GM18502 (cell line): ENCODE data around the gene BCKDK.

Source experiments
- ATAC-seq: cut with Tn5 transposase; IDR thresholded peaks from one replicate; pipeline ENCODE4 v1.9.1; 2021; ENCODE audit warnings: mild to moderate bottlenecking; ENCODE audit not compliant: unreplicated experiment, poor library complexity

The BCKDK gene

DNA sequence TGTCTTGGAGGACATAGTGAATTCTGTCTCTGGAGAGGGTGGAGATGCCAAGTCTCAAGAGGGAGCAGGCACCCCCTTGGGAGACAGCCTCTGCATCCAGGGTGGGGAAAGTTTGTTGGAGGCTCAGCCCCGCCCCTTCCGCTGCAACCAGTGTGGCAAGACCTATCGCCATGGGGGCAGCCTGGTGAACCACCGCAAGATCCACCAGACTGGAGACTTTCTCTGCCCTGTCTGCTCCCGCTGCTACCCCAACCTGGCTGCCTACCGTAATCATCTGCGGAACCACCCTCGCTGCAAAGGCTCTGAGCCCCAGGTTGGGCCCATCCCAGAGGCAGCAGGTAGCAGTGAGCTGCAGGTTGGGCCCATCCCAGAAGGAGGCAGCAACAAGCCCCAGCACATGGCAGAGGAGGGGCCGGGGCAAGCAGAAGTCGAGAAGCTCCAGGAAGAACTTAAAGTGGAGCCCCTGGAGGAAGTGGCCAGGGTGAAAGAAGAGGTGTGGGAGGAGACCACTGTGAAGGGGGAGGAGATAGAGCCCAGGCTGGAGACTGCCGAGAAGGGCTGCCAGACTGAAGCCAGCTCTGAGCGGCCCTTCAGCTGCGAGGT is 28.7 kb upstream of the BCKDK start:
- no peak for ATAC-seq

DNA sequence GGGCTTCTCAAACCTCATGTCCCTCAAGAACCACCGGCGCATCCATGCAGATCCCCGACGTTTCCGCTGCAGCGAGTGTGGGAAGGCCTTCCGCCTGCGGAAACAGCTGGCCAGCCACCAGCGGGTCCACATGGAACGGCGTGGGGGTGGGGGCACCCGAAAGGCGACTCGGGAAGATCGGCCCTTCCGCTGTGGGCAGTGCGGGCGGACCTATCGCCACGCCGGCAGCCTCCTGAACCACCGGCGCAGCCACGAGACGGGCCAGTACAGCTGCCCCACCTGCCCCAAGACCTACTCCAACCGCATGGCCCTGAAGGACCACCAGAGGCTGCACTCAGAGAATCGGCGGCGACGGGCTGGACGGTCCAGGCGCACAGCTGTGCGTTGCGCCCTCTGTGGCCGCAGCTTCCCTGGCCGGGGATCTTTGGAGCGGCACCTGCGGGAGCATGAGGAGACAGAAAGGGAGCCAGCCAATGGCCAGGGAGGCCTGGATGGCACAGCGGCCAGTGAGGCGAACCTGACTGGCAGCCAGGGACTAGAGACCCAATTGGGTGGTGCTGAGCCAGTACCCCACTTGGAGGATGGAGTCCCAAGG is 28.1 kb upstream of the BCKDK start:
- ATAC-seq: no peak

DNA sequence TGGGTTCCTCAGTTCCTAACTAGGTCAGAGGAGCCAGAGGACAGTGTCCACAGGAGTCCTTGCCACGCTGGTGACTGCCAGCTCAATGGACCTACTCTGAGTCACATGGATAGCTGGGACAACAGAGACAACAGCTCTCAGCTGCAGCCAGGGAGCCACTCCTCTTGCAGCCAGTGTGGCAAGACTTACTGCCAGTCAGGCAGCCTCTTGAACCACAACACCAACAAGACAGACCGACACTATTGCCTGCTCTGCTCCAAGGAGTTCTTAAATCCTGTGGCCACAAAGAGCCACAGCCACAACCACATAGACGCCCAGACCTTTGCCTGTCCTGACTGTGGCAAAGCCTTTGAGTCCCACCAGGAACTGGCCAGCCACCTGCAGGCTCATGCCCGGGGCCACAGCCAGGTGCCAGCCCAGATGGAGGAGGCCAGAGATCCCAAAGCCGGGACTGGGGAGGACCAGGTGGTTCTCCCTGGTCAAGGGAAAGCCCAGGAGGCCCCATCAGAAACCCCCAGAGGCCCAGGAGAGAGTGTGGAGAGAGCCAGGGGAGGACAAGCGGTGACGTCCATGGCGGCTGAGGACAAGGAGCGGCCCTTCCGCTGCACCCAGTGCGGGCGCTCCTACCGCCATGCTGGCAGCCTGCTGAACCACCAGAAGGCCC is 27.3 kb upstream of the BCKDK start:
- no peak for ATAC-seq

DNA sequence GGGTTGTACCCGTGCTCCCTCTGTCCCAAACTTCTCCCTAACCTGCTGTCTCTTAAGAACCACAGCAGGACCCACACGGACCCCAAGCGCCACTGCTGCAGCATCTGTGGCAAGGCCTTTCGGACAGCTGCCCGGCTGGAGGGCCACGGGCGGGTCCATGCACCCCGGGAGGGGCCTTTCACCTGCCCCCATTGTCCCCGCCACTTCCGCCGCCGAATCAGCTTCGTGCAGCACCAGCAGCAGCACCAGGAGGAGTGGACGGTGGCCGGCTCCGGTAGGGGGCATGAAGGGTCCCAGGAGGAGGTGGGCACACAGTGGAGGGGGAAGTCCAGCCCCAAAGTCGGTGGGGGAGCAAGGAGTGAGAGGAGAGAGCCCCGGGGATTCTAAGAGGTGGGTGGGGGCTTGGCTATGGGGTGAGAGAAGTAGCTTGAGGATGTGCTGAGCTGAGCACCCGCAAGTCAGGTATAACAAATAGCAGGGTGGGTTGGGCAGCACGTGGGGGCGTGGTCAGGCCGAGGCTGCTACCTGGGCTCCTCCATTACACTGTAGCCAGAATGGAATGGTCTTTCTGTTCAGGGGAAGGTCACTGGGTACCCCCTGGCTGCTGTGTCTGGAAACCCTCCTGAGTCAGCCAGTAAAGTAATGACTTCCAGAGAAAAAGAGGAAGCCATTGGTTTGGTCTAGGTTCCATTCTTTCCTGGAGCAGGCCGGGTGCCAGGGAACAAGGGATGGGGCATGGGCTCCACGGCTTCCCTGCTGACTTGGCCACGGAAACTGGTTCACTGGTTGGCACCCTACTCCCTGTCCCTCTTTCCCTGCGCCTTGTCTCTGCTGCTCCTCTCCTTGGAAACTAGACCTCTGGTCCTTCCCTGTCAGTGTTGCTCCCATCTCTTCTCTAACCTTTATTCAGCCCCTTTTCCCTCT is 26.5 kb upstream of the BCKDK start:
- ATAC-seq: no peak

DNA sequence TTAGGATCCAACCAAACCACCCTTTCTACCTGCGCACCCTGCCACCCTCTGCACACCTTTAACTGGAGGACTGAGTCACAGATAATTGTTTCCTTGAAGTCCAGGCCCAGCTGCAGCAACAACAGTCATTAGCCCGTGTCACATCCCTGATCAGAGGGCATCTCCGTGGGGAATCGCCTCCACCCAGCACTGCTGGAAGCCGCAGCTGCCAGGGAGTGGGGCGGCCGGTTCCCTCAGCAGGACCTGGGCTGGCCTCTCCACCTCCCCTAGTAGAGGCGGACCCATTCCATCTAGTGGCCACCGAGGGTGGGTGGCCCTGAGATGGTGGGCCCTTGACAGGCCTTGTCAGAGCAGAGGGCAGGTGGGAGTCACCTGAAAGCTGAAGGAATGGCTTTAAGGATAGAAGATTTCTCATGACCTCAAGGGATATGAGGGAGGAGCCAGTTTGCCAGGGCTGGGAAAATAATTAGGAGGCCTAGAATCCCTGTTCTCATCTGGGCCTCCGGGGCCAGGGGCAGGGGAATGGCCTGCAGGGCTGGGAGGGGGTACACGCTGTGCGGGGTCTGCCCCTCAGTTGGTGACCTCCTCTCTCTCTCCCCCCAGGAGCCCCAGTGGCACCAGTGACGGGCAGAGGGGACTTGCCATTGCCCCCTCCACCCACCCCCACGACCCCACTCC is 25.7 kb upstream of the BCKDK start:
- no peak for ATAC-seq

DNA sequence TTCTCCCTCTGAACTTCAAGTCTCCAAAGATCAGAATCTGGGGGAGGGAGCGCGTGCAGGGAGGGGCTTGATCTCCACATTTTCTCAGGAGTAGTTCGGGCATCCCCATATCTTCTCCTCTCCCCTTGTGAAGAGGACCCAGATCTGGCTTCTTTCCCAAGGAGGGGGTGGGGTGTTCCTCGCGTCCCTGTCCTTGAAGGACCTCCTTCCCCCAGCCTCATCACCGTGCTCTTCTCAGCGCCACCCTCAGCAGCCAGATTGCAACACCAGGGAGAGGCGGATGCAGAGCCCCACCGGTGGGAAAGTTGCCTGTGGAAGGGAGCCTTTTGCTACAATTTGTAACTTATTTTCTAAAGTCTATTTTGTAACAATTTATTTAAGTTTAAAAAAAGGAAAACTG is 25.1 kb upstream of the BCKDK start:
- no peak for ATAC-seq

DNA sequence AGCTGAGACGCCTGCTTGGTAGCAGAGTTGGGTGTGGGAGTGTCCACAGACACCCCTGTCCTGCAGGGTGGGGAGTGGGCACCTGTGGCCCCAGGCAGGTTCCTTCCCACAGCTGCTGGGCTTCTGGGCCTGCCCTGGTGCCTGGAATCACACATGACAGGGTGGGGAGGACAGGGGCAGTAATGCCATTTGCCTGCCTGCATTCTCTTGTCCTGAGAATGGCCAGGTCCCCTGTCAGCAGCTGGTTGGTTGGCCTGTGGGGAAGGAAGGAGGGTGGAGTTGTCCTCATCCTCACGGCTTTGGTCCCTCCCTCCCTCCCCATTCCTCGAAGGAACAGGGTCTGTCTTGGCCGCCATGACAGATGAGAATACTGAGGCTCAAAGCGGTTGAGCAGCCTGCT is 24.6 kb upstream of the BCKDK start:
- ATAC-seq: no peak

DNA sequence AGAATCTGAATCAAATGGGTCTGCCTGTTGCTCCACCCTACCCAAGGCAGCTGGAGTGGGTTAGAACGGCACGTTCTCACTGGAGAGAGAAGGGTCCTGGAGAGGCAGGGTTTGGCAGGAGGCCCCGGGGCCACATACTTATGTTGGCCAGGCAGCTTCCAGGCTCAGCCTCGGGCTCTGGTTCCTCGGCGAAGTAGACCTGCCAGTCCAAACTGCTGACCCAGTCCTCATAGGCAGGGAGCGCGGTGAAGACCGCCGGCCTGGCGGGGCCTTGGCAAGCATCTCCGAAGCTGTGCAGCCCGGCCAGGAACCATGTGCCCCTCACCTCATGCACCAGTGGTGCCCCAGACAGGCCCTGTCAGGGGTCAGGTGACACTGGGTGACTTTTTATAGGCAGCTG is 24.2 kb upstream of the BCKDK start:
- no peak for ATAC-seq

DNA sequence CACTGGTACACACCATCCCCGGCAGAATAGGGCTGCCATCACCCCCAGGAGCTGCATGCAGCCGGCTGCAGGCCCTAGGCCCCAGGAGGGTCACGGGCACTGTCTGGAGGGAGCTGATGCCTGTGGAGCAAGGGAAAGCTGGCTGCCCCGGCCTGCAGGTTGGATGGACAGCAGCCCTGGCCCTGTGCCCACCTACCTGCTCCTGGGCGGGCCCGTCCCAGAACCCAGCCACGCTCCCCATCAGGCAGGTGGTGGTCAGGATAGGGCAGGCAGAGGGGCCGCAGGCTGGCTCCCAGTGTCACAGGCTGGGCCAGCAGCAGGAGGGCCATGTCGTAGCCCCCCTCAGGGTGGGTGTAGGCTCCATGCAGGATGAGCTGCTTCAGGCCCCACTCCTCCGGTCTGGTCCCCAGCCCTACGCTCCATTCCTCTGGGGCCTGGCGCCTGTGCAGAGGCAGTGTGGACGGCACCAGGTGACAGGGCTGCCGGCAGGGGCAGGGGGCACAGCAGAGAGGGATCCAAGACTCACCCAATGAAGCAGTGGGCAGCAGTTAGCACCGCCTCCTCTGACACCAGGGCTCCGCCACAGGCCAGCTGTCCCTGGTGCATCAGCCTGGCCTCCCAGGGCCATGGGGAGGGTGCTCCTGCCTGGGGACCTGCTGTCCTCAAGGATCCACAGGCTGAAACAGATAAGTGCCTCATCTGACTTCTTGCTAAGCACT is 23.4 kb upstream of the BCKDK start:
- ATAC-seq: no peak

DNA sequence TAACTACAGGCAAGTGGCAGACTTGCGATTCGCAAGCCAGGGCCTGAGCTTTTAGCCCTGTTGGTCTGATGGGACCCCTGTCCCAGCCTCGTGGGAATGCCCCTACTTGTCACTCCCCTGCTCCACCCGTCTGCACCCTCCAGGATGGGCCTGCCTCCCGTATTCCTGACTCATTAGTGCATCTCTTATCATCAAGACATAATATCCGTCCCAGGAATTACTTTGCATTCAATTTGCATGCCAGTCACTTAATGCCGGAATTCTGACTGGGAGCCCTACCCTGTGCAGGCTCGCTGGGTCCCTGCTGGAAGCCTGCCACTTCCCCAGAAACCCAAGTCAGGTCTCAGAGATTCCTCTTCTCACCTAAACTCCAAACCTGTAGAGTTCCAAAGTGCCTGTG is 22.8 kb upstream of the BCKDK start:
- no peak for ATAC-seq

DNA sequence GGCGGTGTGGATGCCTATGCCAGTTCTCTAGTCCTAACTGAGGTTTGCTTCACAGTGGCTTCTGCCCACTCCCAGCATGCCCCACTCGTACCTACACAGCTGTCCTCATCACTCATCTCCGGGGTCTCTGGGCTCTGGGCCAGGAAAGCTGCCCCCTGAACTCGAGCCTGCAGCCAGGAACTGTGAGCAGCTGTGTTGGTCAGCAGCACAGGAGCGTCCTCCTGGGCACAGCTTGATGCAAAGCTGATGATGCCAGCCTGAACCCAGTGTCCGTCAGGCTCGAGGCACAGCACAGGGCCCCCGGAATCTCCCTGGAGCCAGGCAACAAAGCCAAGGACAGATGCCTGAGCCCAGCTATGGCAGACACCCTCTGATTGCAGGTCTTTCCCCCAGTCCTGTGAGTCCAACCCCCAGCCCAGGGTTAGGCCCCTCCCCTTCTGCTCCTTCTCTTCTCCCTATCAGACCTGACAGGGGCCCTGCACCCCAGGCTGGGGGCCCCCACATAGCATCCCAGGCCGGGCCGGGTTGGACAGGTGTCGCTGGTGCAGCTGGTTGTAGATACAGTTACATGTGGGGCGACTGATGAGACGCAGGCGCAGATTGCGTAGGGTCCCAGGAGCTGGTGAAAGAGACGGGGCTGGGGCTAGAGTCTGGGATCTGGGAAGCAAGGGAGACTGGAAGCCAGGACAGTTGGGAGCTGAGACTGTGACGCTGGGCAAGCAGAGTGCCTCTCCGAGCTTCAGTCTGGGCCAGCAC is 22.1 kb upstream of the BCKDK start:
- no peak for ATAC-seq

DNA sequence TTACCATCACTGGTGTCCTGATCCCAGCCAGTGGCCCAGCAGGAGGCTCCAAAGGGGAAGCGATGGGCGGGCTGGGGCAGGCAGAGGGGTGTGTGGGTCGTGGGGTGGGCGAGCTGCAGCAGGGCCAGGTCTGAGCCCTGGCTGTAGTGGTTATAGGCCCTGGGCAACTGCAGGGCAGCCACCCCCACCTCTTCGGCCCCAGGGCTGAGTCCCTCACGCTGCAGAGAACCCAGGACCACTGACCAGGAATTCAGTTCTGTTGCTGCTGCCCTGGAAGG is 21.6 kb upstream of the BCKDK start:
- no peak for ATAC-seq

DNA sequence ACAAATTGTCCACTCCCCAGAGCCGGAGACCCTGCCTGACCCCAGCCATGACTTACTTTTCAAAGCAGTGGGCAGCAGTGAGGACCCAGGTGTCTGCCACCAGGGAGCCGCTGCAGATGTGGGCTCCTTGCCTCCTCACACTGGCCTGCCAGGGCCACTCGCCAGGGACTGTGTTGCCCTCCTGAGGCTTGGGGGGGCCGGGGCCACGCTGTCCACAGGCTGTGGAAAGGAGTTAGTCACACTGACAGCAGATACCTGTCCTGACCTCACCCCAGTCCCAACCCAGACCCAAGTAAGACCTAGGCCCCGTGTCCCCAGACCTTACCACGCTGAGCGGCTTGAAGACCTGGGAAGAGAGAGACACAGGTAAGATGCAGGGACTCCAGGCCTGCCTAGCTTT is 20.7 kb upstream of the BCKDK start:
- ATAC-seq: no peak

DNA sequence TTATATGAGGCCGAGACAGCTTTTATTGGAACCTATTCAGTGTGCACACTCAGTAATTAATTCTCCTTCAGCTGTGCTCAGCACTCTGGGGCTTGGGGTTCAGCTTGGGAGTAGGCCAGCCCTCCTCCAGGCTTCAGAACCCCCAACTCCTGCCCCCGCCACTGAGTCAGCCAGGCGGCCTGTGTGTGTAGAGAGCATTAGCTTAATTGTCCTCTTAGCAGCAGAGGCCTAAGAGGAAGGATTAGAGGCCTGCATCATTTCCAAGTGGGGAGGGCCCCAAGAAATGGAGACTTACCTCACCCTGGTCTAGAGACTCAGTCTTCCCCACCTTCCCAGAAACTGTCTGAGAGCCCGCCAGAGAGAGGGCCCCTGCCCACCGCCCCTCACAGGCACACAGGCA is 20.2 kb upstream of the BCKDK start:
- no peak for ATAC-seq

DNA sequence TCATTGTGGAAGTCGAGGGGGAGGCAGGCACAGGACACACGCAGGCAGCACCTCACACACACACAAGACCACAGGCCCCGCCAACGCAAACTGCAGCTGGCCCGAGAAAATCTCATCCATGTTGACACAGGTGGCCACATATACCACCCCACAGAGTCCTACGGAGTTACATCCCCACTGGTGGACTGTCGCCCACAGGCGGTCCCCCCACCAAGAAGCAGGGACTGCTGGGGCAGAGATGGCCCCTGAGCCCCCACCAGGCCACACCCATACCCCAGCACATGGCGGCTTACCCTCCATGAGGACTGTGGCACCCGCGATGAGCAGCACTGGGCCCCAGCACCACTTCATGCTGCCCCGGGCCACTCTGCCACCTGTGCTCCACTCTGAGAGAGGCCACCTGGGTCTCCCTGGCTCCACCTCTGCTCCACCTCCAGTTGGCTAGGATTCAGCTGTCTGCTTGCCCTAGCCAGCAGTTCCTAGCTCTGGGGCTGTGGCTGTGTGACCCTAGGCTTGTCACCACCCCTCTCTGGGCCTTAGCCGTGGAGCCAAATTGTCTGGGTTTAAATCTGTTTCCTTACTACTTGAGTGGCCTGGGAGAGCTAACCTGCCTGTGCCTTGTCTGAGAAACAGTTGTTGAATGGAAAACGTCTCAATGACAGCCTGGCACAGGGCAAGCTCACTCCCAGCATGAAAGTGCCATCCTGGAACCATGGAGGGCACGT is 19.6 kb upstream of the BCKDK start, which contains the start of gene PRSS53:
TSS of gene PRSS53 (minus strand) at position 485 of the 725 bp plus-strand sequence. CDS start at position 351, 134 bp downstream.
- no peak for ATAC-seq

DNA sequence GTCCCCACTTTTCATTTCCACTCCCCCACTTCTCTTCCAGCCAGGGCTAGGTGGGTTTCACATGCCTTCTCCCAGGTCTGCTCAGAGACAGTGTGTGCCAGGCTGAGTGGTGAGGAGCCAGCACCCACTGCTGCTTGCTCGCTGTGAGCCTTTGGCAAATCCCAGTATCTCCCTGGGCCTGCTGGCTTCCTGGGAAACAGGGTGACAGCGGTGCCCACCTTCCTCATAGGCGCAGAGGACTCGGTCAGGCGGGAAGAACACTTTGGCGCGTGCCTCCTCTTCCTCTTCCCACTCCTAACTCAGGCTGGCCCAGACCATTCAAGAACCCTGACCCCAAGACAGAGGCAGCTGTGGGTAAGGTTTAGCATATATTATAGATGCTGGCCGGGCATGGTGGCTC is 19.0 kb upstream of the BCKDK start:
- no peak for ATAC-seq

DNA sequence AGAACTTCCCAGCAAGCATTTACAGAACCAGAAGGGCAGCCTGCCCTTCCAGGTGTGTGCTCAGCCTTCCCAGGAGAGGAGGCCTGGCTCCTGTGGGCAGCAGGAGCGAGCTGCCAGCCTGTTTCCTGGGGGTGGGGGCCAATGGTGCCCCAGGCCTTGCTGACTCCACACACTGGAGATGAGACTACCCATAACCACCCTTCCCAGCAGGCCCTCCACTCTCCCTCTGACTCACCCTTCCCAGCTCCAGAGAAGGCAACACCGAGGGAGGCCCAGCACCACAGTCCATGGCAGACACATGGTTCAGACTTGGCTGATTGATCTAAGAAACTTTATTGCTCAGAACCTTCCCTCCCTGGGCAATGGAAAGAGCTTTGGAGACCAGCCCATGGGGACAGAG is 17.6 kb upstream of the BCKDK start:
- no peak for ATAC-seq

DNA sequence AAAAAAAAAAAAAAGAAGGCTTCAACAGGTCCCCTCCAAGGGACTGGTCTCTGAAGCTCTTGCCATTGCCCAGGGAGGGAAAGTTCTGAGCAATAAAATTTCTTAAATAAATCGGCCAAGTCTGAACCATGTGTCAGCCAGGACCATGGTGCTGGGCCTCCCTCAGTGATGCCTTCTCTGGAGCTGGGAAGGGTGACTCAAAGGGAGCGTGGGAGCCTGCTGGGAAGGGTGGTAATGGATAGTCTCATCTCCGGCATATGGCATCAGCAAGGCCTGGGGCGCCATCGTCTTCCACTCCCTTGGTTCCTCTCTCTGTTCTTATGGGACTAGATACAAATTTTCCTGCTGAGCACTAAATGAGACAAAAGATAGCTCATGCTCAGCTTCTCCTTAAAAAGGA is 15.9 kb upstream of the BCKDK start:
- no peak for ATAC-seq
